GM15510 (cell line): Measurements from ENCODE around the gene FAM124B.

ENCODE experiments used
- POLR2A ChIP-seq: IDR thresholded peaks from 3 replicates; pipeline ENCODE4 v1.6.1; 2011; ENCODE audit warnings: borderline replicate concordance; ENCODE audit not compliant: insufficient read length; ENCODE audit errors: extremely low read depth

The FAM124B gene

GRCh38 chr2:224377751-224378700 is 23.9 kb downstream of the FAM124B start:
- no peak for TF ChIP-seq POLR2A

DNA sequence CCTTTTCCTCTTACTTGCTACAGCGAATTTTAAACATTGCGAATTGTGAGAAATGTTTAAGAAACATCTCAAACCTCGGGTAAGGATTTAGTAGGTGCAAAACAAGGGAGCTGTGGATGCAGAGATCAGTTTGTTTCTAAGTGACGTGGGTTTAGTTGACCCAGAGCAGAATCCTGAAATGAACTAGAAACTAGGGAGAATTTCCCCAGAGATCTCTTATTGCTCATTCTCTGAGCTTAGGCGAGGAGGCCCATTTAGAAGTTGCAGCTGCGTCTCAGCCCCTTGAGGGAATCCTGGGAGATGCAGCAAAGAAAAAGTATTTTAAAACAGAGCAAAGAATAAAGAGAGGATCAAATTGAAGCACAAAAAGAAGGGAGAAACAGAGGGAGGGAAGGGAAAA is 29.3 kb downstream of the FAM124B start:
- no peak for TF ChIP-seq POLR2A

- TF ChIP-seq POLR2A, result no peak
Observed at GRCh38 chr2:224369028-224369632, 32.8 kb downstream of the FAM124B start.

DNA sequence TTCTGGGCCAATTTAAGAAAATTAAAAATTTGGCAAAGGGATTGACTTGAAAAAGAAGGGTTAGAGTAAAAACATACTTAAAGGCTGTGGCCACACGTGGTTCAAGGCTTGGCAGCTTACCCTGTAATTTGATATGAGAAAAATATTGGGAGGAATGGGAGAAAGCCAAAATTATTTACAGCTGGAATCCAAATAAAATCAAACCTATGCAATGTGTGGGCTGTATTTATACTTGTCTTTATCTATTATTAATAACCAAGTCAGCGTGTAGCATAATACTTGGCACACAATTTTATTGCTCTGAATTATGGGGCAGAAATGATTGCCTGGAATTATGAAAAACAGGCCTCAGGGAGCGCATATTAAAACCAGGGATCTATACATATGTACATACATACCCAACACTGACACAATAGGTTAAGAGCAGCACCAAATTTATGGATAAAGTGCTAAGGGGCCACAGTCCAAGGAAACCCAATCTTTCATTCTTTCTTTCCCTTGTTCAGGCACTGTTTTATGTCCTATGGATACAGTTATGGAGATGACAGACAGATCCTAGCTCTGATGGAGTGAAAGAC is 35.6 kb downstream of the FAM124B start:
- no peak for TF ChIP-seq POLR2A

- no peak for TF ChIP-seq POLR2A
Observed at GRCh38 chr2:224365331-224365730, 36.6 kb downstream of the FAM124B start.

GRCh38 chr2:224363281-224363680 is 38.6 kb downstream of the FAM124B start:
- no peak for TF ChIP-seq POLR2A

GRCh38 chr2:224362094-224362493 is 39.8 kb downstream of the FAM124B start:
- no peak for TF ChIP-seq POLR2A

- no peak for TF ChIP-seq POLR2A
Observed at GRCh38 chr2:224360801-224361251, 41.1 kb downstream of the FAM124B start.

GRCh38 chr2:224359569-224359968 is 42.3 kb downstream of the FAM124B start:
- TF ChIP-seq POLR2A, result no peak

DNA sequence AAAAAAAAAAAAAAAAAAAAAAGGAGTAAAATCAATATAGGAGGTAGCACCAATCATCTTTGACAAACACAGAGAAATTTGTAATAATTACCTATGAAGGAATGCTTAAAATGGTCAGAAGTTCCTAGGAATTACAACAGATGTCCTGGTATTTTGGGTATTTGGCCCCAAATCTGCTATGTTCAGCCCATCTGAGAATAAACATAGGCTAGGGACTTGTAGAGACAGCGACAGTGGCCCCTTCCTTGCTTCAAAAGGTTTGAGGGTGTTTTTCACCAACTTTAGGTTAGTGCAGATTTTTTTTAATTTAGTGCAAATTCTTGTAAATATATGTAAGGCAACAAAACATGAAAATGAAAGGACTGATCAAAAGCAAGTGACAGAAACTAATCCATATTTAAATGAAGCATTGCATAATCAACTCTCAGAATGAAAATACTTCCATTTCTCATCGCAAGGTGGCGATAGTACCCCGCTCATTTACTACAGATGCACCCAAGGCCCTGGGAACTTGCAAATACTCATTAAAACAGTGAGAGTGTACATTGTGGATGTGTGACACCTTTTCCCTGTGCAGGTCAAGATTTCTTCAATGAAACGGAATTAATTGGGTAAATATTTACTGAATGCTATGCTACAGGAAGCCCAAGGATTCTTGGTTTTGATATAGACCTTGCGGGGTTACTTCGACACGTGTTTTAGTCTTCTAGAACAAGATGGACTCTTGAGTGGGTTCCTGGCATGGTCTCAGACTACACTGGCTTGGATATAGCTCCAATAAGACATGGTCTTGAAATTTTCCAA is 44.6 kb downstream of the FAM124B start:
- no peak for TF ChIP-seq POLR2A

DNA sequence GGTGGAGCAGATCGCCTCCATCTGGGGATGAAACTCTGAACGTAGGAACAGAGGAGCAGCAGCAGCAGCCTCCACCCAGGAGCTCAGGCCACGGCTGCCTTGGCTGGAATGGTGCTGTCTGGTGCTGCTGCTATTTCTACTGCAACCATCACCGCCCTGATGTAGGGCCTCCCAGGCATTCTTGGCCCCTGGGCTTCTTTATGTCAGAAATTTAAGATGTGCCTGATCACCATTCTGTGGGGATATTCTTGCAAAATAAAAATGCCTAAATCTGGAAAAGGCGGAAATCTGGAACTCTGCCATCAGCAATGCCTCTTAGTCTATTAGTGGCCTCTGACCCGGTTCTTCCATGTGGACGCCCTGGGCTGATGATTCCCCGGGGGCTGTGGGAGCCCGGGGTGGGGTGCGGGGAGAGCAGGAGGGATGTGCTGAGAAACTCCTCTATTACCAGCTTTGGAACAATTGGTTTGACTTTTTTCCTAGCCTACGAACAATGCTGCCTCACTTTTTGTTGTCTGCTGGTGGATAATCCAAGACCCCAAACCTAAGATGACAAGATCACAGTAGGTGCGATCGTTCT is 47.2 kb downstream of the FAM124B start:
- TF ChIP-seq POLR2A, result no peak

DNA sequence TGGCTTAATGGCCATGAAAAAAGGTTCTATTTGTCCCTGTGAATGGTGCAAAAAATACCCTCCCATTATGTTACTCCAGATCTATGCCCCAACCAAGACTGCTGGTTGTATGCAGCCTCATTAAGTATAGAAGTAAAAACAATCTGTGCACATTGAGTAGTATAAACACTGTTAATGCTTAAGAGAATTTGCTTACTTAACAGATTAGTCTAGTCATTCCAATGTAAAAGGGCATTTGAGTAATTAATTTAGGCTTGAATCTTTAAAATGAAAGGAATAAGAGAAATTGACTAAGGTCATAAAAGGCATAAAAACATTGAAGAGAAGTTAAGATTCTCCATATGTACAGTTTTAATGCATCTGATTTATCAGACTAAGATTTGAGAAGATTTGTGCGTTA is 51.2 kb downstream of the FAM124B start:
- TF ChIP-seq POLR2A, result no peak

DNA sequence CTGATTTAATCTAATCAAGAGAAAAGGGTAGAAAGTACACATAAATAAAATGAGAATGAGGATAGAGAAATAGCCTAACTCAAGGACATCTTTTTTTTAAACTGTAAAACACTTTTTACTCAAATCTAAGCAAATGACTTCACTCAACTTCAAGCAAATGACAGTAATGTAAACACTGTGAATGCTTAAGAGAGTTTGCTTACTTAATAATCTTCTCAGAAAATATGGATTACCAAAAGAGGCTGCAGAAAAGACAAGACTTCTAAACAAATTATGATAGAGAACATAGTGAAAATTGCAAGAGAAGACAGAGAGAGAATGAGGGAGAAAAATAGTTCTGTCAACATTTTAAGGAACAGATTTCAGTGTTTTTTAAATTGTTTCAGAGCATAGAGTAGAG is 52.5 kb downstream of the FAM124B start:
- no peak for TF ChIP-seq POLR2A
